ENCODE data around the gene HEATR5B.
"Not testable (repeated sequence)": the region's sequence is repeated elsewhere in the genome, so short reads cannot be mapped to it uniquely, and the experiment has no call there.

HEATR5B gene

DNA sequence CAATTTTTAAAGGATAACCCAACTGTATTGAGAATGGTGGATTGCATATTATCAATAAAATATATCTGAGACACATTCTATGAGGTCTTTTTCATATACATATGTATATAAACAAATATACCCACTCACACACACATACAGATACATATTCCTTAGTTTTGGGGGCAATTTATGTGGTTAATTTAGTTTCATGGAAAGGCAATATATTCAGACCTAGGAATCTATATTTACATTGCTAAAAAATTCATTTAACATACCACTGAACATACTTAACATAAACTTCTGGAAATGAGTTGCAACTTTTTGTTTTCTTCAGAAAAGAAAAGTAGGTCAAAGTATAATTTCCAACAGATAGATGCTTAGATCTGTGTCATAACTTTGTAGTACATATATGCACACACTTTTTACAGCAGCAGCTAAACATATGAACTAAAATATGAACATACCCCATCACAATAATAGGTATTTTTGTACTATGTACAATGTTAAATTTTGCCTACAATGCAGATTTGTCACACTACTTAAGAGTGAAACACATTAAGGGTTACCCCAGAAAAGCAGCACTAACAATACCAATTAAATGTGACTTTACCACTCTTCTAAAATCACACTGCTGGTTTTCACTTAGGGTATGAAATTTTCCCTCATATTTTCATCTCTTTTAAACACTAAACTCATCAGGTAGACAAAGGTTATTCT, 23.0 kb downstream of the HEATR5B start:
- FAIRE-seq: no peak

DNA sequence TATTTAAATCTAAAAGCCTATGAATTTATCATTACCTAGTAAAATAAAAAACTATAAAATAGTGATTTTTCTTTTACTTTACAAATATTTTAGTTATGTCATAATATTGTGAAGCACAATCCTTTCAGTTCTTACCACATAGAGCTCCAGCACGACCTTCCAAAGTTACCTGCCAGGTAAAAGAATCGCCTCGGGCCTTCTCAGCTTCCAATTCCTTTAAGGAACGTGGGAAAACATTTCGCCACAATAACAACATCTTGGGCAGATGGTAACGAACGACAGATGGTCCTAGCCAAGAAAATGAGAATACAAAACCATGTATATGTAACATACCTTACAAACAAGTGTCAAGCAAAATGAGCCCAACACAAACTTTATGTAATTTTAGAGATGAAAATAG, 23.7 kb downstream of the HEATR5B start:
- no peak for FAIRE-seq

DNA sequence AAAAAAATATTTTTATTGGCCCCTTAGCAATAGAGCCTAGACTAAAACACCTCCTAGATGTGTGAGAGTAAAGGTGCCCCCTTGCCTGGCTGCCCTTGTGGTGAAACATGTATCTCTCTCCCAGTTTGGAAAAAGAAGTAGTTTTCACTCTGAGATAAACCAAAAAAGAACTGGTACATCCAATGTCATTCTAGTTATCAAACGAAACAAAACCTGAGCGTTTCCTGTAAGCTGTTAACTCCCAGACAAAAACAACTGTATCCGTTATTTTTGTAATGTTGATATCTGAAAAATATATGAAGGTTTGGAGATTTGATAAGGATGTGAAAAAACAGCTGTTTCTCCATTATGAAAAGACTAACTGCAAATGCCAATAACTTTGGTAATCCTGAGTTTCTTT, 24.3 kb downstream of the HEATR5B start:
- no peak for FAIRE-seq

DNA sequence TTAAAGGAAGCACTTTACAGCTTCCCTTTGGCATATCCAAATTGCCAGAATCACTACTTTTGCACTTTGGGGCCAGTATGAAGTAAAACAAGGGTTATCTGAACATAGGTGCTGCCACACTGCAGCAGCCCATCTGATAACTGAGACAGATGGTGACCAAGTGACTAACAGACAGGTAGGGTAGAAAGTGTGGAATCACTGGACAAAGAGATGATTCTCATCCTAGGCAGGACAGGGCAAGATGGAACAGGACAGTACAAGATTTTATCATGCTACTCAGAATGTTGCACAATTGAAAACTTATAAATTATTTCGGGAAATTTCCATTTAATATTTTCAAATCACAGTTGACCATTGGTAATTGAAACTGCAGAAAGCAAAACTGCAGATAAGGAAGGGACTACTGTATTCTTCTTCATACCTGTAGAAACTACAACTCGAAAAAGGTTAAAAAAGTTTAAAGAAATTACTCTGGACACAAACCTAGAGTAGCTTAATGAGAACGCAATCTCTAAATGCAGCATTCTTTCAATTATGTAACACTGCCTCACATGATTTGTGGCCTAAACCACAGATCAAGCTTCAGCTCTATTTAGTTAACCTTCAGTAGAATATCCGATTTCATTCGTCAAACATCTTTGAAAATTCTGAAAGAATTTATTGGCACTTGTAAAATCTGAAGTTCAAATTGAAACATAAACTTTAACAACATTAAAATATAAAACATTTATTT, 31.4 kb downstream of the HEATR5B start:
- no peak for FAIRE-seq

DNA sequence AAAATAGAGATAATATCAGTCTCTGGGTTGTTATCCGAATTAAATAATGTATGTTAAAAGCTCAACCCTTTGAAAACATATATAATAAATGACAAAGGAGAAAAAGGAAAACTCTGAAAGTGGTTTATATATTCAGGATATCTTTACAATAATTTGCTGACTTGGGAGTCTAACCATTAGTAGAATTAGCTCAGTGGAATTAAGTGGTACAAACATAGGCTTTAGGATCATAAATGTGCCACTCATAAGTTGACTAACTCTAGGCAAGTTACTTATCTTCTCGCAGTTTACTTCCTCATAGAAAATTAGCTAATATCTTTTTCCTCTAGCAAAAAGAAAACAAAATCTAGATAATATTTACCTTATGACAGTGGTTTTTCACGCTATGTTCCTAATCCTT, 44.6 kb downstream of the HEATR5B start:
- peak; percentile 66 for FAIRE-seq

DNA sequence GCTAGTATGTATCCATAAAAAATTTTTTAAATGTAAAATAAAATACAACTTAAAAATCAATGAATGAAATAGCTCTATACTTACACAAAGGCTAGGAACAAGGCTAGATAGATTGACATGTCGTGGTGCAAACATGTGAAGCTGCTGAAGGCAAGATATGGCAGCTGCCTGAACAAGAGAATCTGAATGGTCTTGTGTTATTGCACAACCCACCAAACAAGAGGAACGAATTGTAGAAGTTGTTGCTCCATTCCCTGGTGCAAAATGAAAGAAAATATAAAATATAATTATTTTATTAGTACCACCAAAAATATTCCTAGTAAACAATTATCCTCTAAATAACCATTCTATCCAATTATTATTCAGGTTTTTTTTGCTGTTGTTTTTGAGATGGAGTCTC, 46.4 kb downstream of the HEATR5B start:
- no peak for FAIRE-seq

DNA sequence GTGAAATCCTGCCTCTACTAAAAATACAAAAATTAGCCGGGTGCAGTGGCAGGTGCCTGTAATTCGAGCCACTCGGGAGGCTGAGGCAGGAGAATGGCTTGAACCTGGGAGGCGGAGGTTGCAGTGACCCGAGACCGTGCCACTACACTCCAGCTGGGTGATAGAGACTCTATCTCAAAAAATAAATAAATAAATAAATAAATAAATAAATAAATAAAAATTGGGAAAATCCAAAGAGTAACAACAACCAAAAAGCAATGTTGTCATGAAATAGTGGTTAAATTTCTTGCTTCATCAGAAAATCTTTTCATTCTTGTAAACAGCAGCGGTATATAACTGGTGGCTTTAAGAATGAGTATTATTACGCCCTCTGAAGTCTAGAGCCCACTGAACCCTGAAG, 54.4 kb downstream of the HEATR5B start:
- no peak for FAIRE-seq

DNA sequence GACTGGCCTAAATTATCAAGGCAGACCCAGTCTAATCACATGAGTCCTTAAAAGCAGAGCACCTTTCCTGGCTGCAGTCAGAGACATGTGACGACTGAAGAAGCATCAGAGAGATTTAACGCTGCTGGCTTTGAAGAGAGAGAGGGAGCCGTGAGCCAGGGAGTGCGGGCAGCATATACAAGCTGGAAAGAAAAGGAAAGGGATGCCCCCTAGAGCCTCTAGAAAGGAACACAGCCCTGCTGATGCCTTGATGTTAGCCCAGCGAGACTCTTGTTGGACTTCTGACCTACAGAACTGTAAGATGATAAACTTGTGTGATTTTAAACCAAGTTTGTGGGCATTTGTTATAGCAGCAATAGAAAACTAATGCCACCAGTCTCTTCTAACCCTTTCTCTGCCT, 58.1 kb downstream of the HEATR5B start:
- no peak for FAIRE-seq

DNA sequence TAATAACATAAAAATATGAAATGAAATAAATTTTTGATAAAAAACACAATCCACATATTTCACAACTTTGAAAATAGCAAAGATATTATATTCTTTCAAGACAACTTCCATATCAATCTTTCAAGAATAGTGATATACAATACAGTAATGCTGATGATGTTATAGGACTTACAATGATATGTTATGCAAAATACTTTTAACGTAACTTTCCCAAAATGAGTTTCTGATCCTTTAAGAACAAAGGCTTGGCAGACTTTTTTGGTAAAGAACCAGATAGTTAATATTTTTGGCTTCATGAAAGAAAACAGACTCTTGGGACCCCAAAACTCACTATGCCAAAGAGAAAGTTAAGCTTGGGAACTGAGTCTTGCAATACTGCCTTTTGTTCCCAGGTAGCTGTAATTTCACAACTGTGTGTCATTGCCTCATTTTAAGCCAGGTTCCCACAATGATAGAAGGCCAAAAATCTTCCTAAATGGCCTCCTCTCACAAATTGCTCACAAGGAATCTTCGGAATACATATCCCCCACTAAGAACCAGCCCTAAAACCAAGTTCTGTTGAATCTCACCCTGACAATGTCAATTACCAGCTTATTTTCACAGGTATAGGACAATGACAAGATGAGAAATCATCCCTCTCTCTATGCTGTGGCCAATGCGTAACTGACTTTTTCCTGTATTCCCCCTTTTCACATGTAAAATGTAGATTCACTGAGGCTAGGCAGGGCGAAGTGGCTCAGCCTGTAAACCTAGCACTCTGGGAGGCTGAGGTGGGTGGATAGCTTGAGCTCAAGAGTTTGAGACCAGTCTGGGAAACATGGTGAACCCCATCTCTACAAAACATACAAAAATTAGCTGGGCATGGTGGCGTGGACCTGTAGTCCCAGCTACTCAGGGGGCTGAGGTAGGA, 63.0 kb downstream of the HEATR5B start:
- FAIRE-seq: no peak

DNA sequence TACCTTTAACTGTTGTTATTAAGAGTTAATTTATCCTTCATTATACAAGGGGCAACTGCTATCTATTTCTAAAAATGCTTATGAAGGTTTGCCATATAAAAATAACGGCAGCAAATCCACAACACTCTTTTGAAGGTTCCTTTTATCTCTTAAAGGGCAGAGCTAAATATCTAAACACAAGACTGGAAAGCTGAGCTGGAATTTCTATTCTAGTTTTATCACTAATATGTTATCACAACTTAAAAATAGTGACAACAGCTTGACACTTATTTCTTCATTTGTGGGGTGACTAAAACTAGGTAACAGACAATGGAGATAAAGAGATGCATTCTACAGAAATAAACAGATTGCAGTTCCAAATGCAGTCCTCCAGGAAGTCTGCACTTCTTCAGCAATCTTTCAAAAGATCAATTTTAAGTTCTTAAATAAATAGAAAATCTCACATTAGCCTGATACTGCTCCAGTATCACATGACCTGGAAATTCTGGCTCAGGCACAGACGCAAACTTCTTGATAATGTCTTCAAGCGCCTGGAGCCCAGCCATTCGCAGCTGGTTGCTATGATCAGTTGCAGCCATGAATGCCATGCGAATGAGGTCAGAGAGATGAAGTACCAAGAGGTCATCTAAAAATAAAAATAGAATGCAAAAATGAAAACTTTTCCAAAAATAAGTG, 63.8 kb downstream of the HEATR5B start:
- no peak for FAIRE-seq

DNA sequence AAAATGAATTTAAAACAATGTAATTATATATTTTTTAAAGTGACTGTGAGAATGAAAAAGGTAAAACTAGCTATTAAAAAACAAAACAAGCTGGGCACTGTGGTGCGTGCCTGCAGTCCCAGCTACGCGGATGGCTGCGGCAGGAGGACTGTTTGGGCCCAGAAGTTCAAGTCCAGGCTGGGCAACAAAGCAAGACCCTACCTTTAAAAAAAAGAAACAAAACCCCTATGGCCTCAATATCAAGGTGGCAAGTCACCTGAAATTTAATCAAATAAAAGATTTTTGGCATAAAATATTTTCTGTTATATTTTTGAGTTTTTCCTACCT, 70.9 kb downstream of the HEATR5B start:
- no peak for FAIRE-seq

DNA sequence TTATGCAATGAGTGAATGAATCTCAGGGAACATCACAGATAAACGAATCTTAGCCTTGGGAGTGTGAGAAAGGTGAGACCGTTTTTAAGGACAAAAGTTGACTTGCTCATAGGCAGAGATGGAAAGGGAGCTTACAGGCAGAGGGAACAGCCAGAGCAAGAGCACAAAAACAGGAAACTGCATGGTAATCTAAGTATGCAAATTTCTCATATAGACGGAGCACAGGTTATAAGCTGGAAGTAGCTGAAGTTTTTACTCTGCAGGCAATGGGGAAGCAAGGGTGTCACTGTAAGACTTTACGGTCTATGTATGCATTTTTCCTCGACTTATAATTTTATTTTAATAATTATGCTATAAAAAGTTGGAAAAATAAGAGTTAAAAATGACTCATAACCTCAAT, 73.0 kb downstream of the HEATR5B start:
- FAIRE-seq: no peak

DNA sequence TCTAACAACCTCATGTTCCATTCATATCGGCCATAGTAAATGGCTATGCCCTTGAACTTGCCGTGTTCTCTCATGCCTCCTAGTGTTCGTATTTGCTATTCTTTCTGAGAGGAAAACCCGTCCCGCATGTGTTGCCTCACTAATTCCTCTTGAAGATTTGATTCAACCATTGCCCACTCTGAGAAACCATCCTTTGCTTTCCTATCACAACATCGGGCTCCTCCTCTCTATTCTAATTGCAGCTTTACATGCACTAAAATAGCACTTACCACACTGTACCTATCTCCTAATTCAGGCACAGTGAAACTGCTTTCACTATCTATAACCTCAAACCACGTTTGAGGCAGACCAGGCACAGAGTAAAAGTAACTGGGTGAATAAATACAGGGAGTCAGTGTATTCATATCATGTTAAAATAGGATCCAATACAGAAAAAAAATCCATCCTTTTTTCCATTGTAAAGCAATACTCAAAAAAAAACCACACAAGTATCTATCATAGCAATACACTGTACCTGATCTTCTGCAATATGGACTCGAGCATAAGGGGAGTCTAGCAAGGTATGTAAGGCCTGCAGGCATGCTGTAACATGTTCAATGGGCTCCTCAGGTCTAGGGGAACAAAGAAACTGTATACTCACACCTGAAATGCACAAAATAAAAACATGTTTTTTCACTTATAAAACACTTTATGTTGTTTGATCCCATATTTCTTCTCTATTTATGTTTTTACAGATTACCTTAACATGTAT, 78.9 kb downstream of the HEATR5B start:
- FAIRE-seq: no peak

DNA sequence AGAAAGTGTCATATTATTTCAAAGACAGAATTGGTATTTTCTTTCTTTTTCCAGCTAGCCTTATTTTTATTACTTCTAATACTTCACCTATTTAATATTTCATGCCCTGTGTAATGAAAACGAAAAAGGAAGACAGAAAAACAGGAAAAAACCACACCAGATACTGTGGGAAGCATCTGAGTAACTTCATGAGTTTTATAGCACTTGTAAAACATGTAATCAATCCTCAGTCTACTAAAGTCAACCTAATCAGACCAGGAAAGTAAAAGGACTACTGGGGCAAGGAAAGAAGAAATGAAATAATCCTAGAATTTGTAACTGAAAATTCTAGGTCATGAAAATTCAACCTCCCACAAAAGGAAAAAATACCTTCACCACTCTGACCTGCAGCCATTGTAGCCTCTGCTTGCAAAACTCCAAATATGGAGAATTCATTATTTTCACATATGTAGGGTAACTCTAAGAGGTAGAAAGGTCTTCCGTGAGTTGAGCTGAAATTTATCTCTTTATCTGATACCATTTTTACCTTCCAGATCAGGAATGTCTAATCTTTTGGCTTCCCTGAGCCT, 83.1 kb downstream of the HEATR5B start:
- peak; percentile 78 for FAIRE-seq

DNA sequence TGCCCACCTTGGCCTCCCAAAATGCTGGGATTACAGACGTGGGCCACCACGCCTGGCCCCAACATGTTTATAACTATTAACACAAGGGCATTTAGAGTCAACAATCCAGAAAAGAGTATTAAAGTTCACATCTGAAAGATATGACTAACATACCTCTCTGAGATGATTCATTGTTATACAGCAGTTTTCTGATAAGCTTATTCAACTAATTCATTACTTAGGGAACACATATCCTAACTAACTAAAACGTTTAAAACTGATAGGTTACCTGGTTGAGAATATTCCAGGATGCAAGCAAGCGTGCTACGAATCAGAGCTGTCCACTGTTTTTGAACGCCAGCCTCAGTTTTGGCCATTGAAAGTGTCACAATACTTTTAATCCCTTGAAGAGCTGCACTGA, 83.9 kb downstream of the HEATR5B start:
- no peak for FAIRE-seq

DNA sequence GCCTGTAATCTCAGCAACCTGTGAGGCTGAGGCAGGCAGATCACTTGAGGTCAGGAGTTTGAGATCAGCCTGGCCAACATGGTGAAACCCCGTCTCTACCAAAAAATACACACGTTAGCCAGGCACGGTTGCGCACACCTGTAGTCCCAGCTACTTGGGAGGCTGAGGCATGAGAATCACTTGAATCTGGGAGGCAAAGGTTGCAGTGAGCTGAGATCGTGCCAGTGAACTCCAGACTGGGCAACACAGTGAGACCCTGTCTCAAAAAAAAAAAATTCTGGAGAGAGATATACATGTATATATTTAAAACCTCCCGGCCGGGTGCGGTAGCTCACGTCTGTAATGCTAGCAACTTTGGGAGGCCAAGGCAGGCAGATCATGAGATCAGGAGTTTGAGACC, 84.8 kb downstream of the HEATR5B start:
- FAIRE-seq: not testable (repeated sequence)

DNA sequence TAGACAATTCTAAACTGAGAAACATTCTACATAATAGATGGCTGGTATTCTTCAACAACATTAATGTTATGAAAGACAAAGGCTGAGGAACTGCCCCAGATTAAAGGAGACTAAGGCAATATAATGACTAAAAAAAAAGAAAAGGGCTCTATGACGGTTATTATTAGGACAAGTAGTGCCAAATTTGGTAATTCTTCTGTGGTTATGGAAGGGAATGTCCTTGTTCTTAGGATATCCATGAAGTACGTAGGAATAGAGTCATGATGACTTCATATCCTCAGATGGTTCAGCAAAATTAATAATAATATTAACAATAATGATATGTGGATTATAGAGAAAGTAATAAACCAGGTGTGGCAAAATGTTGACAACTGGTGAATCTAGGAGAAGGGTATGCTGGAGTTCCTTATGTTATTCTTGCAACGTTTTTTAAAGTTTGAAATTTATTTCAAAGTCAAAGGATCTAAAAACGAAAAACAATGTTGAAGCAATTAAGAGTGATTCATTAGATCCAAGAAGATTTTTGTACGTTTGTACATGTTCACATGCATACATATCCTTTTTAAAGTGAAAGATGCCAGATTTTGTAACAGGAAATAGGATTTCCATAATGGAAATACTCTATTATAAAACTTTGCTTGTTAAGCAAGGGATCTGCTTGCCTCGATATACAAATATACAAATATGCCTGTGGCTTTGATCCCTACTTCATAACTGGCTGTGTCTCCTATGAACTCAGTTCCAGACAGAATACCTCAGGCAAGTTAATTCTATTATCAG, 90.1 kb downstream of the HEATR5B start:
- FAIRE-seq: no peak

DNA sequence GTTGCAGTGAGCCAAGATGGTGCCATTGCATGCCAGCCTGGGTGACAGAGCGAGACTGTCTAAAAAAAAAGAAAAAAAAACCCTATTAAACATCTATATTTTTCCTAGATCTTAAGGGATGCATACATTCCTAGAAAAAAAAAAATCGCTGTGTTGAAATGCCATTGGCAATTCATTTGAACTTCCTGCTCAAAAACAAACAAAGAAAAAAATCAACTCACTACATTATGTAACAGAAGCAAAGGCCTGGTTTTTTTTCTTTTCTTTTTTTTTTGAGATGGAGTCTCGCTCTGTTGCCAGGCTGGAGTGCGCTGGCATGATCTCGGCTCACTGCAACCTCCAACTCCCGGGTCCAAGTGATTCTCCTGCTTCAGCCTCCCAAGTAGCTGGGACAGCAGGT, 96.2 kb downstream of the HEATR5B start:
- FAIRE-seq: peak; percentile 81

DNA sequence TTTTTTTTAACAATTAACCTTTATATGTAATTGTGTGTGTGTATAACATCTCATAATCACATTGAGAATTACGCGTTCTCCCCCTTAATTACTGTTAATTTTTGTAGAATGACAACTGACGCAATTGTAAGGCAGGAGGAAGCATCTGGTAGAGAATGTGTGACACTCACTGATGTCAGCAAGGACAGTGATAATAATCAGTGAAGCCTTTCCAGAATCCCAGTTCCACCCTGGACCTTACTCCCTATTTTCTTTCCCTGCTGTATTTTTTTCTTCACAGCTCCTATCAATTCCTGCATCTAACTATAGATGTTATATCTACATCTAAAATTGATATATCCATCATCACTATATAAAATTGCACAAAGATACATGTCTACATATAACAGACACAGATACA, 101.7 kb downstream of the HEATR5B start:
- FAIRE-seq: no peak

DNA sequence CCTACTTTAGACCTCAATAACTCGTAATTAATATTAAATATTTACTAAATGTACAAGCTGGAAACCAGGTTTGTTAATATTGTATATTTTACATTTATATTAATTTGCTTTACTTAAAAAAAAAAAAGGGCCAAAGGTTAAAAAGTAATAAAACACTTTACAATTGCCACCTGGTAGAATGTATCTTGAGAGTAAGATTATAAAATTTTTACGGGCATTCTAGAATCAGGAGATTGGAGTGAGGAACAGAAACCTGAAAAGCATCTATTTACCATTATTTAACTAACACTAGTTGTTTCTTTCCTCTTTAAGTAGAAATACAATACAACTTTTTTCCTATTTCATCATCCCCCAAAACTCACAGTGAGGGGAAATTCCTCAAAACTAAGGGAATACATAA, 102.3 kb downstream of the HEATR5B start:
- no peak for FAIRE-seq

DNA sequence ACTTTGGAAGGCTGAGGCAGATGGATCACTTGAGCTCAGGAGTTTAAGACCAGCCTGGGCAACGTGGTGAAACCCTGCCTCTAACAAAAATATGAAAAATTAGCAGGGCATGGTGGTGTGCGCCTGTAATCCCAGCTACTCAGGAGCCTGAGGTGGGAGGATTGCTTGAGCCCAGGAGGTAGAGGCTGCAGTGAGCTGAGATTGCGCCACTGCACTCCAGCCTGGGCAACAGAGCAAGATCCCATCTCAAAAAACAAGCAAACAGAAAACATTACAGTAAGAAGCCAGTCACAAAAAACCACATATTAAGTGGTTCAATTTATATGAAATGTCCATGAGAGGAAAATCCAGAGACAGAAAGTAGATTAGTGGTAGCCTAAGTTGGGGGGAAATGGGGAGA, 105.2 kb downstream of the HEATR5B start:
- FAIRE-seq: not testable (repeated sequence)

All from islet of Langerhans (tissue), 1 donor.